Measurements from ENCODE around the gene C1orf116.

The C1orf116 gene

GRCh38 chr1:207055386-207056001 lies 22.9 kb upstream of the C1orf116 start:
- H3K4me3 ChIP-seq (ENCODE audit: low read depth, low read length), result no peak overlapping the region
- no peak for DNase-seq (ENCODE audit: low read depth)
- no peak for TF ChIP-seq CTCF (IDR thresholded peaks at IDR 0.05; ENCODE audit: low read depth, low read length, missing control alignments)
- in situ Hi-C loops (cut with HindIII; ENCODE audit: low sequenced_read_pairs), result no loop called here

GRCh38 chr1:207054491-207054890 lies 21.9 kb upstream of the C1orf116 start:
- H3K4me3 ChIP-seq (ENCODE audit: low read depth, low read length), result no peak overlapping the region
- no peak for TF ChIP-seq CTCF (IDR thresholded peaks at IDR 0.05; ENCODE audit: low read depth, low read length, missing control alignments)
- in situ Hi-C loops (cut with HindIII; ENCODE audit: low sequenced_read_pairs), result no loop called here
- DNase-seq (ENCODE audit: low read depth), result no peak

DNA sequence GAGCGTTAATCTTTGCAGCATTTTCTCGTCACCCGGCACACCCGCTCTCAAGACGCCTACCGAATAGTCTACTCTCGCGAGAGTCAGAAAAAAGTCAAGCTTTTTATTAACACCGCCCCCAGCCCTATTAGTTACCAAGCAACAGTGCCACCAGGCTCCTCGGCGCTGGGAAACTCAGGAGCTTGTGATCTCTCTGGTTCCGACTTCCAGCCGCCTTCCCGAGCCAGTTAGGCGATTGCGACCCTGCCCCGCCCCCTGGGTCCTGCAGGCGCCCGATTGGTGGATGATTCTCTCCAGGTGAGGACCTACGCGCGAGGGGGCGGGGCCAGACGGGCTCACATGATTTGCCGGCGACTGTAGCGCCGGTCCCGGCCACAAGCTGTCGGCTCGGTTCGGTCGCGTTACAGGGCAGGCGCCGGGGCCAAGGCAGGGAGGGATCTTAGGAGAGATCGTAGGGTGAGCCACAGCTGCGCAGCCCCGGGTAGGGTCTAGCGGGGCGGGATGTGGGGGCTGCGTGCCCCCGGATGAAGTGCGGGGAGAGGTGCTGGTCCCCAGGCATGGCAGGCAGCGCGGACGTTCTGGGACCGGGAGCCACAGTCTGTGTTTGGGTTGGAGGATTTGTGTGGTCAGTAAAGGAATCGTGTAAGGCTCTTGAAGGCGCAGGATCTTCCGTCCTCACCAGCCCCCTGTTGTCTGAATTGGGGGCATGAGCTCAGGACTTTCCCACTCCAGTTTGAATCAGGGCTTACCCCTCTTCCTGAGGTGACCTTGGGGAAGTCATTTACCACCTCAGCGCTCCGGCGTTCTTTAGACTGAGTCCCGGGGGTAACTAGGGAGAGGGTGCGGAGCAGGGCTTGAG lies 20.6 kb upstream of the C1orf116 start, which contains the start of gene PFKFB2:
Gene PFKFB2 (plus strand): TSS at position 365 of the 859 bp plus-strand sequence. CDS start 1,443 bp downstream, outside the sequence.
- in situ Hi-C loops (cut with HindIII; ENCODE audit: low sequenced_read_pairs), result no loop called here
- TF ChIP-seq CTCF (IDR thresholded peaks at IDR 0.05; ENCODE audit: low read depth, low read length, missing control alignments), result no peak
- peak; percentile 89 for DNase-seq (ENCODE audit: low read depth)
- H3K4me3 ChIP-seq (ENCODE audit: low read depth, low read length), result peak within 1 kb of the TSS; percentile 67

- no peak for DNase-seq (ENCODE audit: low read depth)
- TF ChIP-seq CTCF (IDR thresholded peaks at IDR 0.05; ENCODE audit: low read depth, low read length, missing control alignments), result no peak
- H3K4me3 ChIP-seq (ENCODE audit: low read depth, low read length), result peak within 1 kb of the TSS; percentile 99
- in situ Hi-C loops (cut with HindIII; ENCODE audit: low sequenced_read_pairs), result no loop called here
Measured at GRCh38 chr1:207051191-207051943, 18.8 kb upstream of the C1orf116 start, which contains the start of gene YOD1. YOD1 (minus strand) TSS chr1:207051208; CDS start chr1:207051030, 178 bp downstream.

- TF ChIP-seq CTCF (IDR thresholded peaks at IDR 0.05; ENCODE audit: low read depth, low read length, missing control alignments), result peak; percentile 5
- in situ Hi-C loops (cut with HindIII; ENCODE audit: low sequenced_read_pairs), result no loop called here
- peak overlapping the region; percentile 99 for H3K4me3 ChIP-seq (ENCODE audit: low read depth, low read length)
- peak; percentile 83 for DNase-seq (ENCODE audit: low read depth)
Measured at GRCh38 chr1:207050480-207051190, 18.1 kb upstream of the C1orf116 start.
